GM19099 (cell line): ENCODE measurements around the gene COG7.

Experiments used
- POLR2A ChIP-seq: IDR thresholded peaks from 3 replicates; pipeline ENCODE4 v1.6.1; 2011; ENCODE audit warnings: low read depth; ENCODE audit not compliant: insufficient read length; ENCODE audit errors: extremely low read depth

COG7 gene

DNA sequence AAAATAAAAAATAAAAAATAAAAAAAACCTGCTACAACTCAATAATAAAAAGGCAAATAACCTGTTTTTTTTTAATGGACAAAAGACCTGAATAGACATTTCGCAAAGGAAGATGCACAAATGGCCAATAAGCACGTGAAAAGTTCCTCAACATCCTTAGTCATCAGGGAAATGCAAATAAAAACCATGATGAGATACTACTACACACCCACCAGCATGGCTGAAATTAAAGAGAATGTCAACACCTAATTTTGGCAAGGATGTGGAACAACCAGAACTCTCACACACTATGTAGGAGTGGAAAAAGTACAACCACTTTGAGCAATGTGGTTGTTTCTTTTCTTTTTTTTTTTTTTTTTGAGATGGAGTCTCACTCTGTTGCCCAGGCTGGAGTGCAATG lies 24.6 kb downstream of the COG7 start:
- no peak for TF ChIP-seq POLR2A

- TF ChIP-seq POLR2A = no peak
These were observed 28.6 kb downstream of the COG7 start for GRCh38 chr16:23424292-23424958.

- TF ChIP-seq POLR2A = no peak
These were observed 29.4 kb downstream of the COG7 start for GRCh38 chr16:23423496-23424049.

DNA sequence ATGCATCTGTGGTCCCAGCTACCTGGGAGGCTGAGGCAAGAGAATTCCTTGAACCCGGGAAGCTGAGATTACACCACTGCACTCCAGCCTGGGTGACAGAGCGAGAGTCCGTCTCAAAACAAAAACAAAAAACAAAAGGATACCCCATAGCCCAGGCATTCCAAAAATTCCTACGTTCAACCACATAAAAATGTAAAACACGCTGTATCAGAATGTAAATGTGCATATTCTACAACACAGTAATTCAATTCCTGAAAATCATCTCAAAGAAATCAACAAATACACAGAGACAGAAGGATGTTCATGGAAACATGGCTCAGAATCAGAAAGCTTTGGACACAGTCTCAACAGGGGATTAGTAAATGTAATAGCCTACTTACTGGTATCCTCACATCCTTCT lies 33.0 kb downstream of the COG7 start:
- no peak for TF ChIP-seq POLR2A

DNA sequence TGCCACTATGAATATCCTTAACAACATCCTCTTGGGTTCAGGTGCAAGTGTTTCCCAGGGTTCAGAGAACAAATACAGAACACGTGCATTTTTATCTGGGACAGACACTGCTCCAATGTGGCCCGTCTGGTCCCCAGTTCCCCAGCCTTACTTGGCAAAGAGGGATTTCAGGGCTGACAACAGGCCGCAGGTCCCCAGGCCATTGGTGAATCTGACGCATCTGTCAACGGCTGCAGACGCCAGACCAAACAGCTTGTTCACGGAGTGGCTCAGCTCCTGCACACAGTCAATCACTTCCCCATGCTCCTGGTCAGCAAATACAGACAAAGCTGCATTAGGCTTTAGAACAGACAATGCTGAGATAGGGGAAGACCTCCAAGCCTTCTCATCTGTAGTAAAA lies 36.2 kb downstream of the COG7 start:
- no peak for TF ChIP-seq POLR2A

GRCh38 chr16:23414731-23415130 lies 38.3 kb downstream of the COG7 start:
- TF ChIP-seq POLR2A = no peak

DNA sequence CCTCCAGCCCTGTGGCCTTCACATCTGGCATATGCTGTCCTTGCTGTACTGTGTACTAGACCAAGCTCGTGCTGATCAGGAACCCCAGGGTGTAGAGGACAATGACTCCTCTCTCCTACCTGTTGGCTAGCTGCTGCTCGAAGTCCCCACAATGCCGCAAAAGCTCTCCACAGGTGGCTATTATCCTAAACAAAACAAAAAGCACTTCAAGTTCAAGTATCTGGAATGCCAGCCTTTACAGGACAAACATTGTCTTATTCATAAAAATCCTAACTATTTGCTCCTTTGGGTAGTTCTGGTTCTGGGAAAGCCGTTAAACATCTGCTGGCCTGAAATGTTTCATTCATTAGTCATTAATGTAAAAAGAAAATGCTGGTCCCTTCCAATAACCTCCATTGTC lies 42.8 kb downstream of the COG7 start:
- TF ChIP-seq POLR2A = no peak

DNA sequence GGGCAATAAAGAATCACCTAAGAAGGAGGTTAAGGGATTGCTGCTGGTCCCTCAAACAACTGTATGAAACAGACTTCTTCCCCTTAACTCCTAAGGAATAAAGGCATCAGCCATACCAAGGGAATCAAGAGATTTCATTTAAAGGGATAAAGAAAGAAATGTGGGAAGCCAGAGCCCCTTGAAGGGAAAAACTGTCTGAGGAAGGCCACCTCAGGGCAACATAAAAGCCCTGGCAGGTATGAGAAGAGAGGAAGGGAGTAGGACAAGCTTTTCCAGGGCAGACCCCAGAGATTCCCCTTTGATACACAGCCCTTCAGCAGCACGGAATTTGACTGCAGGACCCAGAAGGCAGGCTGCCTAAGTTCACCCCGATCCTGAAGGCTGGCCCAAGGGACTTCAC lies 43.5 kb downstream of the COG7 start:
- no peak for TF ChIP-seq POLR2A

- TF ChIP-seq POLR2A = no peak
These were observed 44.1 kb downstream of the COG7 start for GRCh38 chr16:23408823-23409298.

- TF ChIP-seq POLR2A = no peak
These were observed 44.7 kb downstream of the COG7 start for GRCh38 chr16:23408242-23408822.

DNA sequence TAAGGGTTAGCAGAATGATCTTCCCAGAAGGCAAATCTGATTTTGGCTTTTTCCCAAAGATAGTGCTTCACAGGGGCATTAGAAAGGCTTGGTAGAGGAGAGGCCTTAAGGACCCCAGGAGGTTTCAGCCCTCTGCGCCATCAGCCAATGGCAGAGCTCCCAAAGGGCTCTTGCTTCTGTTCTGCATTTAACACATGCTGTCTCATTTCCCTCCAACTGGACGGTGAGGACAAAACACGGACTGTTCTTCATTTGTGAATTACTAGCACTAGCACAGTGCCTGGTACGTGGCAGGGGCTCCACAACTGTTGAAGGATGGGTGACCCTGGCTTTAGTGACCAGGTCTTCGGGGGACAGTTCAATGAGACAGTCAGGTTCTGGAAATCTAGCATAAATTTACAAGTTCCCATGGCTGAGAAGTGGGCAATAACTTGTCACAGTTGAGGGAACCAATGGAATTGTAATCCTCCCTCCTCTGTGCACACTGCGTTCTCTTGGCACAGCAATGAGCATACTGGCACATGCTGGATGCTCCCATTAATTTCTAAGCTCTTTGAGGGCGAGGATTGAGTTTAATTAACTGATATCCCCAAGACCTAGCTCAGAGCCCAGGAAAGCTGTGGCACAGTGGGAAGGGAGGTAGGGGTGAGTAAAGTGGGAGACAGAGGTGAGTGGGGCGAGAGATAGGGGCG lies 45.4 kb downstream of the COG7 start:
- no peak for TF ChIP-seq POLR2A

GRCh38 chr16:23406546-23407240 lies 46.3 kb downstream of the COG7 start:
- TF ChIP-seq POLR2A = no peak

DNA sequence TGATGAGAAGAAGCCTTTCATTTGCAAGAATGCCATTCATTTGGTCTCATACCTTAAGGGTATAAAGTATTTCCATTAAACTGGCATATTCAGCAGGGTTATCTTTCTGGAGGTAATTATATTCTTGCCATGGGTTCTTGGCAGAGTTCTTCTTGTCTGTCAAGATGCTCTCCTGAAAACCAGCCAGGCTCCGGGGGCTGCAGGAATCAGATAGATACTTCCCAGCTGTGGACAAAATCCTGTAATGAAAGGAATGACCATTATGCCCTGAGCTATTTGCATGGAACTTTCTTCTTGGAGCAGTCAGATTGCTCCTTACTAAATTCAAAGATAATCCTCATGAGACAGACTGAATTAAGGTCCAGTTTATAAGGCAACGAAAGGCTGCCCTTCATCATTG lies 47.0 kb downstream of the COG7 start:
- TF ChIP-seq POLR2A = no peak

- no peak for TF ChIP-seq POLR2A
These were observed 49.4 kb downstream of the COG7 start for GRCh38 chr16:23403547-23403946.

GRCh38 chr16:23402100-23402499 lies 50.9 kb downstream of the COG7 start:
- no peak for TF ChIP-seq POLR2A
